Fibroblast of lung (primary cell): ENCODE data around the gene SNX21. TPM values are rescaled to one million over a fixed set of nuclear protein-coding genes. Genes with fewer than 3 reads are reported as not detected.

Experiments used
- DNase-seq, 2 donors: peaks; one replicate each; pipeline versions ENCODE4 v3.0.0 to v3.0.0-alpha.2; 2010; ENCODE audit warnings: low read depth in 2 of 2
- H2AFZ ChIP-seq: 2 replicates; pipeline ENCODE4 v1.5.1; 2012; ENCODE audit warnings: low read length, control low read depth, inconsistent platforms
- H3K27ac ChIP-seq: 2 replicates; pipeline ENCODE4 v1.5.1; 2011; ENCODE audit warnings: low read length, control low read depth; ENCODE audit not compliant: insufficient read depth
- H3K27me3 ChIP-seq: 2 replicates; pipeline ENCODE4 v1.5.1; 2011; ENCODE audit warnings: mild to moderate bottlenecking, low read length; ENCODE audit not compliant: control insufficient read depth, insufficient read depth
- H3K36me3 ChIP-seq: 2 replicates; pipeline ENCODE4 v1.5.1; 2011; ENCODE audit warnings: low read length; ENCODE audit not compliant: control insufficient read depth, insufficient read depth
- H3K4me1 ChIP-seq: 2 replicates; pipeline ENCODE4 v1.5.1; 2011; ENCODE audit warnings: low read length; ENCODE audit not compliant: control insufficient read depth, insufficient read depth; ENCODE audit errors: extremely low read depth
- H3K4me2 ChIP-seq: 2 replicates; pipeline ENCODE4 v1.5.1; 2011; ENCODE audit warnings: low read length, control low read depth; ENCODE audit not compliant: insufficient read depth; ENCODE audit errors: extremely low read depth
- H3K4me3 ChIP-seq, 4 experiments: fragments of 200-600 bp in 1 of 4; sonication (generic) in 1 of 4; replicated peaks in 1 of 4; 2 replicates each; pipeline ENCODE4 v1.5.1; 2011 to 2016; ENCODE audit warnings: low read length in 4 of 4, low read depth in 3 of 4, mild to moderate bottlenecking in 3 of 4, control low read depth in 2 of 4, inconsistent platforms in 1 of 4, mixed read lengths in 1 of 4; ENCODE audit not compliant: insufficient read depth in 1 of 4; ENCODE audit errors: control extremely low read depth in 1 of 4
- H3K79me2 ChIP-seq: 2 replicates; pipeline ENCODE4 v1.5.1; 2012; ENCODE audit warnings: mild to moderate bottlenecking, low read length, inconsistent platforms; ENCODE audit not compliant: control insufficient read depth, insufficient read depth
- H3K9ac ChIP-seq: 2 replicates; pipeline ENCODE4 v1.5.1; 2011; ENCODE audit warnings: mild to moderate bottlenecking, low read length, control low read depth; ENCODE audit not compliant: insufficient read depth
- H3K9me3 ChIP-seq: 2 replicates; pipeline ENCODE4 v1.5.1; 2012; ENCODE audit warnings: low read depth, low read length; ENCODE audit not compliant: control insufficient read depth, insufficient read depth
- H4K20me1 ChIP-seq: 2 replicates; pipeline ENCODE4 v1.5.1; 2011; ENCODE audit warnings: low read length; ENCODE audit not compliant: control insufficient read depth, insufficient read depth; ENCODE audit errors: extremely low read depth
- CTCF ChIP-seq, 2 donors: IDR thresholded peaks in 1 of 2; conservative IDR thresholded peaks in 1 of 2; 1 replicate in 1 of 2; 2 replicates in 1 of 2; pipeline ENCODE4 v1.5.1; 2011 to 2012; ENCODE audit warnings: low read length in 2 of 2, control low read depth in 1 of 2, inconsistent platforms in 1 of 2, low read depth in 1 of 2, mild to moderate bottlenecking in 1 of 2
- EZH2 ChIP-seq: IDR thresholded peaks from 2 replicates; pipeline ENCODE4 v1.5.1; 2012; ENCODE audit warnings: low read length, control low read depth, mild to moderate bottlenecking; ENCODE audit errors: missing control alignments
- polyA plus RNA-seq, 2 donors: library from polyadenylated mRNA; depleted of rRNA in 1 of 2; stranded (reverse) in 1 of 2; unstranded in 1 of 2; fragments of >200 nt; gene quantifications; 2 replicates each; pipeline ENCODE4 v1.2.1, GENCODE V29; 2011 to 2012; ENCODE audit warnings: missing spikeins in 1 of 2
- total RNA-seq: library from RNA; depleted of rRNA; stranded (reverse); fragments of >200 nt; gene quantifications from 2 replicates; pipeline ENCODE4 v1.2.1, GENCODE V29; 2014

Gene SNX21
- total and polyA plus RNA-seq, 2 donors (not counting 1 experiment from before 2014, with no cell fraction given): 21.8 to 101 TPM

DNA sequence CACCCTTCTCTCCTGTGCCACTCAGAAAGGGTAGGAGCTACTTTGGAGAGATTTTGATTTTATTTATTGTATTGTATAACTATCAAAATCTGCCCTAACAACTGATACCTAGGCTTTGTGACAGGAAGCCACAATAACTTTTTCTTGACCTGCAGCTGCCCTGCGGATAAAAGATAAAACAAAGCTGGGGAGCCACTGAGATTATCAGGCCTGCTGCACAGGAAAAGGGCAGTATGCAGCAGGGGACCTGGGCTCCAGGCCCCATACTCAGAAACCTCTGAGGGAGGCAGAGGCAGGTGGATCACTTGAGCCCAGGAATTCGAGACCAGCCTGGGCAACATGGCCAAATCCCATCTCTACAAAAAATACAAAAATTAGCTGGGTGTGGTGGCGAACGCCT lies 980 bp upstream of the SNX21 start:
- peaks cover 17% of the 10 kb centered on the region for H3K79me2 ChIP-seq
- no peaks in the 10 kb centered on the region for H3K9me3 ChIP-seq
- no peak for DNase-seq
- peak overlapping the region in 2 of 4 experiments; percentile 74 to 84 for H3K4me3 ChIP-seq
- H3K4me1 ChIP-seq: peaks cover 21% of the 10 kb centered on the region
- no peaks in the 10 kb centered on the region for H3K27me3 ChIP-seq
- H3K4me2 ChIP-seq: peak overlapping the region; percentile 95
- no peaks in the 10 kb centered on the region for H3K36me3 ChIP-seq
- no peaks in the 10 kb centered on the region for H4K20me1 ChIP-seq
- H2AFZ ChIP-seq: no peak overlapping the region
- H3K27ac ChIP-seq: peak overlapping the region; percentile 90
- TF ChIP-seq EZH2 (no peak), CTCF (conservative IDR thresholded peaks at IDR 0.05 in 1 of 2, IDR thresholded peaks at IDR 0.05 in 1 of 2; ENCODE audit: low read depth in 1 of 2, low read length in 2 of 2) (no peak)
- H3K9ac ChIP-seq: no peak overlapping the region

- Histone ChIP-seq H3K9me3 (no peaks in the 10 kb centered on the region), H3K79me2 (peaks cover 17% of the 10 kb centered on the region), H3K27me3 (no peaks in the 10 kb centered on the region), H4K20me1 (no peaks in the 10 kb centered on the region), H2AFZ (peak overlapping the region; percentile 52), H3K36me3 (no peaks in the 10 kb centered on the region), H3K9ac (peak overlapping the region; percentile 92), H3K4me2 (peak overlapping the region; percentile 95), H3K27ac (peak overlapping the region; percentile 90), H3K4me3 (peak overlapping the region; percentile 71 to 90 (median 79)), H3K4me1 (peaks cover 21% of the 10 kb centered on the region)
- peak; percentile 67 to 73 for DNase-seq
- TF ChIP-seq EZH2 (no peak), CTCF (conservative IDR thresholded peaks at IDR 0.05 in 1 of 2, IDR thresholded peaks at IDR 0.05 in 1 of 2; ENCODE audit: low read depth in 1 of 2, low read length in 2 of 2) (no peak)
Observed at GRCh38 chr20:45833883-45834796, 541 bp downstream of the SNX21 start.

DNA sequence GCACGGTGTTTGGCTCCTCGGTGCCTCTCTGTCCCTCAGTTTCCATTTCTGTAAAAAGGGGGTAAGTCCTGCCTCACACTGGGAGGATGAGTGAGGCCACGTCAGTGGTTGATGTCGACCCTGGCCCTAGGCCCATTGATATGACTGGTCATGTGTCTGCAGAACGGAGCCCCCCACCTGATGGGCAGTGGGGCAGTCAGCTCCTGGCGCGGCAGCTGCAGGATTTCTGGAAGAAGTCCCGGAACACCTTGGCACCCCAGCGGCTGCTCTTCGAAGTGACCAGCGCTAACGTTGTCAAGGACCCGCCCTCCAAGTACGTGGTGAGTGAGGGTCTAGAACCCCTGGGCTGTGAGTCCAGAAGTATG lies 1.2 kb downstream of the SNX21 start:
- Histone ChIP-seq H3K4me3 (peak overlapping the region; percentile 71 to 90 (median 79)), H3K4me1 (peaks cover 21% of the 10 kb centered on the region), H3K36me3 (no peaks in the 10 kb centered on the region), H3K4me2 (peak overlapping the region; percentile 95), H3K27ac (peak overlapping the region; percentile 90), H2AFZ (no peak overlapping the region), H4K20me1 (no peaks in the 10 kb centered on the region), H3K9me3 (no peaks in the 10 kb centered on the region), H3K27me3 (no peaks in the 10 kb centered on the region), H3K9ac (peak overlapping the region; percentile 92), H3K79me2 (peaks cover 17% of the 10 kb centered on the region)
- DNase-seq: no peak
- no peak for TF ChIP-seq EZH2
- TF ChIP-seq CTCF (conservative IDR thresholded peaks at IDR 0.05 in 1 of 2, IDR thresholded peaks at IDR 0.05 in 1 of 2; ENCODE audit: low read depth in 1 of 2, low read length in 2 of 2): no peak
